ENCODE results near the gene TPD52L1. TPM values are rescaled to one million over a fixed set of nuclear protein-coding genes. Genes with fewer than 3 reads are reported as not detected.

TPD52L1 gene
- total and polyA plus RNA-seq, 3 experiments from 2014 or later = 0.18 TPM; not detected in 2

GRCh38 chr6:125114248-125114858, 39.2 kb upstream of the TPD52L1 start:
- H3K4me1 Mint-ChIP-seq = no peaks in the 10 kb centered on the region
- H3K4me3 Mint-ChIP-seq = no peak overlapping the region
- no peak overlapping the region for H3K27ac ChIP-seq (ENCODE audit: low read depth, low read length)
- peaks cover 14% of the 10 kb centered on the region for H3K9me3 ChIP-seq (ENCODE audit: low read length)
- H3K27ac Mint-ChIP-seq = no peak overlapping the region
- H3K27me3 Mint-ChIP-seq = peaks cover 2 to 5% of the 10 kb centered on the region in 2 donors
- H3K9me3 Mint-ChIP-seq = peaks cover 26 to 32% (median 28%) of the 10 kb centered on the region in 5 donors
- H3K36me3 ChIP-seq (ENCODE audit: insufficient read depth, low read length) = no peaks in the 10 kb centered on the region
- H3K27me3 ChIP-seq (ENCODE audit: insufficient read depth, low read length, poor library complexity, severe bottlenecking) = no peaks in the 10 kb centered on the region
- peaks cover 0 to 8% (median 0%) of the 10 kb centered on the region in 3 donors for H3K36me3 Mint-ChIP-seq
- H3K4me3 ChIP-seq (ENCODE audit: low read length) = no peak overlapping the region
- H3K4me1 ChIP-seq (ENCODE audit: insufficient read depth, low read length) = no peaks in the 10 kb centered on the region
- POLR2A ChIA-PET = no interaction called here
- CTCF ChIA-PET = interaction anchor here (0.6 to 1.2 kb wide), 4 partner anchors 11 to 244 kb away, joined by 3 read pairs; no protein-coding TSS in a partner anchor
- peak in 1 of 5 donors; percentile 19 for DNase-seq

GRCh38 chr6:125116170-125116569, 37.4 kb upstream of the TPD52L1 start:
- ChIA-PET POLR2A (no interaction called here), CTCF (interaction anchor here (0.5 kb wide), 1 partner anchor 10 kb away, joined by 3 read pairs; no protein-coding TSS in a partner anchor)
- Histone ChIP-seq H3K4me3 (ENCODE audit: low read length) (no peak overlapping the region), H3K9me3 (ENCODE audit: low read length) (no peaks in the 10 kb centered on the region), H3K4me1 (ENCODE audit: insufficient read depth, low read length) (no peaks in the 10 kb centered on the region), H3K27ac (ENCODE audit: low read depth, low read length) (no peak overlapping the region), H3K27me3 (ENCODE audit: insufficient read depth, low read length, poor library complexity, severe bottlenecking) (no peaks in the 10 kb centered on the region), H3K36me3 (ENCODE audit: insufficient read depth, low read length) (no peaks in the 10 kb centered on the region)
- Mint-ChIP-seq H3K4me3 (no peak overlapping the region), H3K4me1 (no peaks in the 10 kb centered on the region), H3K27ac (no peak overlapping the region), H3K27me3 (peaks cover 2 to 14% of the 10 kb centered on the region in 2 donors), H3K9me3 (peaks cover 10 to 15% (median 14%) of the 10 kb centered on the region in 5 donors), H3K36me3 (peaks cover 0 to 4% (median 0%) of the 10 kb centered on the region in 3 donors)
- no peak for DNase-seq

GRCh38 chr6:125116710-125117109, 36.9 kb upstream of the TPD52L1 start:
- CTCF ChIA-PET = no interaction called here
- no peak for DNase-seq
- H3K9me3 Mint-ChIP-seq = peaks cover 5 to 9% (median 8%) of the 10 kb centered on the region in 5 donors
- Histone ChIP-seq H3K4me1 (ENCODE audit: insufficient read depth, low read length) (no peaks in the 10 kb centered on the region), H3K27ac (ENCODE audit: low read depth, low read length) (no peak overlapping the region), H3K36me3 (ENCODE audit: insufficient read depth, low read length) (no peaks in the 10 kb centered on the region), H3K4me3 (ENCODE audit: low read length) (no peak overlapping the region), H3K9me3 (ENCODE audit: low read length) (no peaks in the 10 kb centered on the region), H3K27me3 (ENCODE audit: insufficient read depth, low read length, poor library complexity, severe bottlenecking) (no peaks in the 10 kb centered on the region)
- POLR2A ChIA-PET = no interaction called here
- H3K27me3 Mint-ChIP-seq = peaks cover 2 to 14% of the 10 kb centered on the region in 2 donors
- H3K36me3 Mint-ChIP-seq = no peaks in the 10 kb centered on the region
- no peak overlapping the region for H3K4me3 Mint-ChIP-seq
- H3K27ac Mint-ChIP-seq = no peak overlapping the region
- H3K4me1 Mint-ChIP-seq = no peaks in the 10 kb centered on the region

GRCh38 chr6:125117818-125118217, 35.8 kb upstream of the TPD52L1 start:
- H3K27ac ChIP-seq (ENCODE audit: low read depth, low read length) = no peak overlapping the region
- CTCF ChIA-PET = no interaction called here
- H3K27ac Mint-ChIP-seq = no peak overlapping the region

GRCh38 chr6:125120054-125120590, 33.5 kb upstream of the TPD52L1 start:
- CTCF ChIA-PET = no interaction called here
- no peak overlapping the region for H3K27ac Mint-ChIP-seq
- no peaks in the 10 kb centered on the region for H3K36me3 Mint-ChIP-seq
- POLR2A ChIA-PET = no interaction called here
- H3K4me3 ChIP-seq (ENCODE audit: low read length) = no peak overlapping the region
- H3K4me1 ChIP-seq (ENCODE audit: insufficient read depth, low read length) = no peaks in the 10 kb centered on the region
- DNase-seq = no peak
- peaks cover 2 to 14% of the 10 kb centered on the region in 2 donors for H3K27me3 Mint-ChIP-seq
- H3K27ac ChIP-seq (ENCODE audit: low read depth, low read length) = no peak overlapping the region
- no peaks in the 10 kb centered on the region for H3K4me1 Mint-ChIP-seq
- H3K4me3 Mint-ChIP-seq = no peak overlapping the region
- H3K9me3 ChIP-seq (ENCODE audit: low read length) = no peaks in the 10 kb centered on the region
- peaks cover 0 to 4% (median 0%) of the 10 kb centered on the region in 5 donors for H3K9me3 Mint-ChIP-seq
- no peaks in the 10 kb centered on the region for H3K27me3 ChIP-seq (ENCODE audit: insufficient read depth, low read length, poor library complexity, severe bottlenecking)
- no peaks in the 10 kb centered on the region for H3K36me3 ChIP-seq (ENCODE audit: insufficient read depth, low read length)

More at GRCh38 chr6:125117818-125118217, 35.8 kb upstream of the TPD52L1 start:
- H3K4me1 ChIP-seq (ENCODE audit: insufficient read depth, low read length) = no peaks in the 10 kb centered on the region
- peaks cover 0 to 2% (median 2%) of the 10 kb centered on the region in 5 donors for H3K9me3 Mint-ChIP-seq
- no peak overlapping the region for H3K4me3 ChIP-seq (ENCODE audit: low read length)
- H3K4me3 Mint-ChIP-seq = no peak overlapping the region
- H3K36me3 ChIP-seq (ENCODE audit: insufficient read depth, low read length) = no peaks in the 10 kb centered on the region
- no peaks in the 10 kb centered on the region for H3K36me3 Mint-ChIP-seq
- H3K27me3 Mint-ChIP-seq = peaks cover 2 to 14% of the 10 kb centered on the region in 2 donors
- H3K27me3 ChIP-seq (ENCODE audit: insufficient read depth, low read length, poor library complexity, severe bottlenecking) = no peaks in the 10 kb centered on the region
- H3K4me1 Mint-ChIP-seq = no peaks in the 10 kb centered on the region
- no peaks in the 10 kb centered on the region for H3K9me3 ChIP-seq (ENCODE audit: low read length)
- POLR2A ChIA-PET = no interaction called here
- no peak for DNase-seq

- CTCF ChIA-PET = interaction anchor here (1.0 kb wide), 1 partner anchor 11 kb away, joined by 3 read pairs; no protein-coding TSS in a partner anchor
Observed at GRCh38 chr6:125121894-125122293, 31.7 kb upstream of the TPD52L1 start.

GRCh38 chr6:125123051-125123450, 30.5 kb upstream of the TPD52L1 start:
- DNase-seq = no peak
- no peaks in the 10 kb centered on the region for H3K4me1 ChIP-seq (ENCODE audit: insufficient read depth, low read length)
- H3K4me3 Mint-ChIP-seq = no peak overlapping the region
- H3K27me3 ChIP-seq (ENCODE audit: insufficient read depth, low read length, poor library complexity, severe bottlenecking) = no peaks in the 10 kb centered on the region
- H3K4me1 Mint-ChIP-seq = no peaks in the 10 kb centered on the region
- H3K36me3 ChIP-seq (ENCODE audit: insufficient read depth, low read length) = no peaks in the 10 kb centered on the region
- H3K36me3 Mint-ChIP-seq = no peaks in the 10 kb centered on the region
- peaks cover 0 to 6% (median 0%) of the 10 kb centered on the region in 5 donors for H3K9me3 Mint-ChIP-seq
- no peak overlapping the region for H3K4me3 ChIP-seq (ENCODE audit: low read length)
- H3K27ac Mint-ChIP-seq = no peak overlapping the region
- ChIA-PET CTCF (no interaction called here), POLR2A (no interaction called here)
- peaks cover 0 to 17% of the 10 kb centered on the region in 2 donors for H3K27me3 Mint-ChIP-seq
- no peak overlapping the region for H3K27ac ChIP-seq (ENCODE audit: low read depth, low read length)
- H3K9me3 ChIP-seq (ENCODE audit: low read length) = no peaks in the 10 kb centered on the region

More at GRCh38 chr6:125121894-125122293, 31.7 kb upstream of the TPD52L1 start:
- Mint-ChIP-seq H3K9me3 (peaks cover 0 to 6% (median 0%) of the 10 kb centered on the region in 5 donors), H3K4me1 (no peaks in the 10 kb centered on the region), H3K36me3 (no peaks in the 10 kb centered on the region), H3K27me3 (peaks cover 0 to 11% of the 10 kb centered on the region in 2 donors), H3K4me3 (no peak overlapping the region), H3K27ac (no peak overlapping the region)
- Histone ChIP-seq H3K4me1 (ENCODE audit: insufficient read depth, low read length) (no peaks in the 10 kb centered on the region), H3K4me3 (ENCODE audit: low read length) (no peak overlapping the region), H3K27ac (ENCODE audit: low read depth, low read length) (no peak overlapping the region), H3K27me3 (ENCODE audit: insufficient read depth, low read length, poor library complexity, severe bottlenecking) (no peaks in the 10 kb centered on the region), H3K36me3 (ENCODE audit: insufficient read depth, low read length) (no peaks in the 10 kb centered on the region), H3K9me3 (ENCODE audit: low read length) (no peaks in the 10 kb centered on the region)
- POLR2A ChIA-PET = no interaction called here
- DNase-seq = no peak

GRCh38 chr6:125123468-125124048, 30.0 kb upstream of the TPD52L1 start:
- H3K9me3 ChIP-seq (ENCODE audit: low read length) = no peaks in the 10 kb centered on the region
- no peak overlapping the region for H3K27ac ChIP-seq (ENCODE audit: low read depth, low read length)
- Mint-ChIP-seq H3K27me3 (peaks cover 0 to 17% of the 10 kb centered on the region in 2 donors), H3K9me3 (peaks cover 0 to 6% (median 0%) of the 10 kb centered on the region in 5 donors), H3K27ac (no peak overlapping the region), H3K4me1 (no peaks in the 10 kb centered on the region), H3K36me3 (no peaks in the 10 kb centered on the region), H3K4me3 (no peak overlapping the region)
- H3K27me3 ChIP-seq (ENCODE audit: insufficient read depth, low read length, poor library complexity, severe bottlenecking) = no peaks in the 10 kb centered on the region
- no peaks in the 10 kb centered on the region for H3K4me1 ChIP-seq (ENCODE audit: insufficient read depth, low read length)
- no peaks in the 10 kb centered on the region for H3K36me3 ChIP-seq (ENCODE audit: insufficient read depth, low read length)
- POLR2A ChIA-PET = no interaction called here
- no peak for DNase-seq
- CTCF ChIA-PET = no interaction called here
- H3K4me3 ChIP-seq (ENCODE audit: low read length) = no peak overlapping the region
